ENCODE results near the gene NLGN1. TPM values are rescaled to one million over a fixed set of nuclear protein-coding genes. Genes with fewer than 3 reads are reported as not detected.

Gene NLGN1
- polyA plus RNA-seq, 2 of the 4 experiments (the other 2 are of a cell fraction), result not detected

DNA sequence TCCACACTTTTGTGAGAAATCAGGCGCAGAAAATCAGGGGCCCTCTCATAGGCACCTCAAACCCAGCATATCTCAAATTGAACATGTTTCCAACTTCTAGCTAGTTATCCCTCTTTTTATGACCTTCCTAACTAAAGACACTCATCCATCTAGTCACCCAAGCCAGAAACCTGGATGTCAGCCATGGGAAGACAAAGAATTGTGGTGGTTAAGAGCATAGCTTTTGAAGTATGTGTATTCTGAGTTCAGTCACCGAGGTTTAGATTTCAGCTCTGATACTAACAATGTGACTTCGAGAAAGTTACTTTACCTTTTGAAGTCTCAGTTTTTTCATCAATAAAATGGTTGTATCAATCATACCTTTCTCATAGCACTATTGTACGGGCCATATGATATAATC, 495.5 kb downstream of the NLGN1 start:
- FAIRE-seq (no peak), DNase-seq (ENCODE audit: low read depth in 1 of 2, low spot score in 1 of 2) (no peak), ATAC-seq (no peak)
- CTCF ChIA-PET, result no interaction called here
- Histone ChIP-seq H3K4me2 (no peak overlapping the region), H3K9me3 (no peaks in the 10 kb centered on the region), H3K4me1 (no peaks in the 10 kb centered on the region), H3K4me3 (no peak overlapping the region), H3K27ac (no peak overlapping the region)
- TF ChIP-seq MAFK (IDR thresholded peaks at IDR 0.05; ENCODE audit: partially characterized antibody), result no peak
- no peak for TF ChIP-seq NR3C1 (IDR thresholded peaks at IDR 0.05)
- TF ChIP-seq, protein P1, sequence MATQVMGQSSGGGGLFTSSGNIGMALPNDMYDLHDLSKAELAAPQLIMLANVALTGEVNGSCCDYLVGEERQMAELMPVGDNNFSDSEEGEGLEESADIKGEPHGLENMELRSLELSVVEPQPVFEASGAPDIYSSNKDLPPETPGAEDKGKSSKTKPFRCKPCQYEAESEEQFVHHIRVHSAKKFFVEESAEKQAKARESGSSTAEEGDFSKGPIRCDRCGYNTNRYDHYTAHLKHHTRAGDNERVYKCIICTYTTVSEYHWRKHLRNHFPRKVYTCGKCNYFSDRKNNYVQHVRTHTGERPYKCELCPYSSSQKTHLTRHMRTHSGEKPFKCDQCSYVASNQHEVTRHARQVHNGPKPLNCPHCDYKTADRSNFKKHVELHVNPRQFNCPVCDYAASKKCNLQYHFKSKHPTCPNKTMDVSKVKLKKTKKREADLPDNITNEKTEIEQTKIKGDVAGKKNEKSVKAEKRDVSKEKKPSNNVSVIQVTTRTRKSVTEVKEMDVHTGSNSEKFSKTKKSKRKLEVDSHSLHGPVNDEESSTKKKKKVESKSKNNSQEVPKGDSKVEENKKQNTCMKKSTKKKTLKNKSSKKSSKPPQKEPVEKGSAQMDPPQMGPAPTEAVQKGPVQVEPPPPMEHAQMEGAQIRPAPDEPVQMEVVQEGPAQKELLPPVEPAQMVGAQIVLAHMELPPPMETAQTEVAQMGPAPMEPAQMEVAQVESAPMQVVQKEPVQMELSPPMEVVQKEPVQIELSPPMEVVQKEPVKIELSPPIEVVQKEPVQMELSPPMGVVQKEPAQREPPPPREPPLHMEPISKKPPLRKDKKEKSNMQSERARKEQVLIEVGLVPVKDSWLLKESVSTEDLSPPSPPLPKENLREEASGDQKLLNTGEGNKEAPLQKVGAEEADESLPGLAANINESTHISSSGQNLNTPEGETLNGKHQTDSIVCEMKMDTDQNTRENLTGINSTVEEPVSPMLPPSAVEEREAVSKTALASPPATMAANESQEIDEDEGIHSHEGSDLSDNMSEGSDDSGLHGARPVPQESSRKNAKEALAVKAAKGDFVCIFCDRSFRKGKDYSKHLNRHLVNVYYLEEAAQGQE (IDR thresholded peaks at IDR 0.05), result no peak
- no peak for TF ChIP-seq CBX2 (IDR thresholded peaks at IDR 0.05; ENCODE audit: borderline replicate concordance, low read depth)
- no peak for TF ChIP-seq RNF2 (IDR thresholded peaks at IDR 0.05; ENCODE audit: borderline replicate concordance, low read depth)
- TF ChIP-seq, protein P2, sequence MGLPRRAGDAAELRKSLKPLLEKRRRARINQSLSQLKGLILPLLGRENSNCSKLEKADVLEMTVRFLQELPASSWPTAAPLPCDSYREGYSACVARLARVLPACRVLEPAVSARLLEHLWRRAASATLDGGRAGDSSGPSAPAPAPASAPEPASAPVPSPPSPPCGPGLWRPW (IDR thresholded peaks at IDR 0.05), result no peak
- no peak for TF ChIP-seq HOXB13 (CRISPR knock-in tag; IDR thresholded peaks at IDR 0.05; ENCODE audit: low read depth)
- TF ChIP-seq CHD2 (IDR thresholded peaks at IDR 0.05; ENCODE audit: low read length, partially characterized antibody), result no peak
- POLR2A ChIA-PET, result no interaction called here
- 28% methylated on average over 4 of the region's 4 CpGs for WGBS (ENCODE audit: missing lambda C conversion rate)

DNA sequence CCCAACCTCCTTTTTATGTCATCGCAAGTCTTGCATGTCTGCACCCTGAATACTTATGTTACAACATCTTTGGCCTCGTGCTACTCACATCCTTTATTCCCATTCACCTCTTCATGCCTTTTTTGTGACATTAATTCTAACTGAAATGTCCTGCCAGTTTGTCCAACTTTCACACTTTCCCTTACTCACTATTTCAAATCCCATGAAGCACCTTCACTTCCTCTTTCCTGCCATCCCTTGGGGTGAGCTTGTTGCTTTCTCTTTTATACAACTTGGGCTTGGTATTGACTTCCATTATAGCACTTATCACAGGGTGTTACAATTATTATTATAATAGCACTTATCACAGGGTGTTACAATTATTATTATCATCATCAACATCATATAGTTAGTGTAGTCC, 496.3 kb downstream of the NLGN1 start:
- Histone ChIP-seq H3K9me3 (no peaks in the 10 kb centered on the region), H3K4me3 (no peak overlapping the region), H3K4me2 (no peak overlapping the region), H3K27ac (no peak overlapping the region), H3K4me1 (no peaks in the 10 kb centered on the region)
- no peak for ATAC-seq
- TF ChIP-seq RAD21 (conservative IDR thresholded peaks at IDR 0.05 in 1 of 2, IDR thresholded peaks at IDR 0.05 in 1 of 2) (no peak), TP53 (CRISPR knock-in tag; IDR thresholded peaks at IDR 0.05) (no peak), CBX2 (IDR thresholded peaks at IDR 0.05; ENCODE audit: borderline replicate concordance, low read depth) (no peak), HOXB5 (CRISPR knock-in tag; IDR thresholded peaks at IDR 0.05) (no peak), FOXS1 (CRISPR knock-in tag; IDR thresholded peaks at IDR 0.05) (no peak), PHF8 (IDR thresholded peaks at IDR 0.05; ENCODE audit: borderline replicate concordance, low read depth) (no peak), POLR2A (IDR thresholded peaks at IDR 0.05; ENCODE audit: low read length) (no peak), SMC3 (IDR thresholded peaks at IDR 0.05) (no peak)
- TF ChIP-seq, protein P3, sequence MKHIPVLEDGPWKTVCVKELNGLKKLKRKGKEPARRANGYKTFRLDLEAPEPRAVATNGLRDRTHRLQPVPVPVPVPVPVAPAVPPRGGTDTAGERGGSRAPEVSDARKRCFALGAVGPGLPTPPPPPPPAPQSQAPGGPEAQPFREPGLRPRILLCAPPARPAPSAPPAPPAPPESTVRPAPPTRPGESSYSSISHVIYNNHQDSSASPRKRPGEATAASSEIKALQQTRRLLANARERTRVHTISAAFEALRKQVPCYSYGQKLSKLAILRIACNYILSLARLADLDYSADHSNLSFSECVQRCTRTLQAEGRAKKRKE (CRISPR knock-in tag; IDR thresholded peaks at IDR 0.05; ENCODE audit: low read depth), result no peak
- TF ChIP-seq, protein P4, sequence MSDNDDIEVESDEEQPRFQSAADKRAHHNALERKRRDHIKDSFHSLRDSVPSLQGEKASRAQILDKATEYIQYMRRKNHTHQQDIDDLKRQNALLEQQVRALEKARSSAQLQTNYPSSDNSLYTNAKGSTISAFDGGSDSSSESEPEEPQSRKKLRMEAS (IDR thresholded peaks at IDR 0.05), result no peak
- TF ChIP-seq, protein P5, sequence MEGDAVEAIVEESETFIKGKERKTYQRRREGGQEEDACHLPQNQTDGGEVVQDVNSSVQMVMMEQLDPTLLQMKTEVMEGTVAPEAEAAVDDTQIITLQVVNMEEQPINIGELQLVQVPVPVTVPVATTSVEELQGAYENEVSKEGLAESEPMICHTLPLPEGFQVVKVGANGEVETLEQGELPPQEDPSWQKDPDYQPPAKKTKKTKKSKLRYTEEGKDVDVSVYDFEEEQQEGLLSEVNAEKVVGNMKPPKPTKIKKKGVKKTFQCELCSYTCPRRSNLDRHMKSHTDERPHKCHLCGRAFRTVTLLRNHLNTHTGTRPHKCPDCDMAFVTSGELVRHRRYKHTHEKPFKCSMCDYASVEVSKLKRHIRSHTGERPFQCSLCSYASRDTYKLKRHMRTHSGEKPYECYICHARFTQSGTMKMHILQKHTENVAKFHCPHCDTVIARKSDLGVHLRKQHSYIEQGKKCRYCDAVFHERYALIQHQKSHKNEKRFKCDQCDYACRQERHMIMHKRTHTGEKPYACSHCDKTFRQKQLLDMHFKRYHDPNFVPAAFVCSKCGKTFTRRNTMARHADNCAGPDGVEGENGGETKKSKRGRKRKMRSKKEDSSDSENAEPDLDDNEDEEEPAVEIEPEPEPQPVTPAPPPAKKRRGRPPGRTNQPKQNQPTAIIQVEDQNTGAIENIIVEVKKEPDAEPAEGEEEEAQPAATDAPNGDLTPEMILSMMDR (IDR thresholded peaks at IDR 0.05), result no peak
- TF ChIP-seq, protein P2 (IDR thresholded peaks at IDR 0.05), result no peak
- DNase-seq (ENCODE audit: low read depth in 1 of 2, low spot score in 1 of 2), result no peak
- ChIA-PET POLR2A (no interaction called here), CTCF (no interaction called here)
- WGBS (ENCODE audit: missing lambda C conversion rate), result 45% methylated on average over 2 of the region's 2 CpGs
- FAIRE-seq, result no peak
